Stimulated activated naive B cell treated with anti-CD40 and anti-IgM and Interleukin-4, amounts not matched to agents 10 μg/mL and 1 μg/mL and 100 μg/mL, for 72 hours (primary cell): ENCODE data around the gene RPGR.

Source experiments
- ATAC-seq, 2 donors: fragments of 150-1000 bp; cut with Tn5 transposase; replicated peaks; 2 replicates each; pipeline ENCODE4 v1.10.0; 2021; ENCODE audit warnings: moderate library complexity in 1 of 2
- DNase-seq: peaks from one replicate; pipeline ENCODE4 v3.0.0; 2021
- H3K27ac Mint-ChIP-seq: one replicate; pipeline ENCODE4 v1.8.0; 2022; ENCODE audit warnings: mild to moderate bottlenecking, mixed read lengths
- H3K27me3 Mint-ChIP-seq, 2 donors: one replicate each; pipeline ENCODE4 v1.8.0; 2022; ENCODE audit warnings: mixed read lengths in 2 of 2
- H3K36me3 Mint-ChIP-seq, 2 donors: one replicate each; pipeline ENCODE4 v1.8.0; 2022; ENCODE audit warnings: mixed read lengths in 2 of 2, mild to moderate bottlenecking in 1 of 2
- H3K4me1 Mint-ChIP-seq, 2 donors: one replicate each; pipeline ENCODE4 v1.8.0; 2022; ENCODE audit warnings: mixed read lengths in 2 of 2, mild to moderate bottlenecking in 1 of 2
- H3K4me3 Mint-ChIP-seq, 2 donors: one replicate each; pipeline ENCODE4 v1.8.0; 2022; ENCODE audit warnings: mild to moderate bottlenecking in 2 of 2, mixed read lengths in 2 of 2, moderate library complexity in 1 of 2
- H3K9me3 Mint-ChIP-seq, 2 donors: one replicate each; pipeline ENCODE4 v1.8.0; 2022; ENCODE audit warnings: mixed read lengths in 2 of 2, mild to moderate bottlenecking in 1 of 2

Gene RPGR, protein sequence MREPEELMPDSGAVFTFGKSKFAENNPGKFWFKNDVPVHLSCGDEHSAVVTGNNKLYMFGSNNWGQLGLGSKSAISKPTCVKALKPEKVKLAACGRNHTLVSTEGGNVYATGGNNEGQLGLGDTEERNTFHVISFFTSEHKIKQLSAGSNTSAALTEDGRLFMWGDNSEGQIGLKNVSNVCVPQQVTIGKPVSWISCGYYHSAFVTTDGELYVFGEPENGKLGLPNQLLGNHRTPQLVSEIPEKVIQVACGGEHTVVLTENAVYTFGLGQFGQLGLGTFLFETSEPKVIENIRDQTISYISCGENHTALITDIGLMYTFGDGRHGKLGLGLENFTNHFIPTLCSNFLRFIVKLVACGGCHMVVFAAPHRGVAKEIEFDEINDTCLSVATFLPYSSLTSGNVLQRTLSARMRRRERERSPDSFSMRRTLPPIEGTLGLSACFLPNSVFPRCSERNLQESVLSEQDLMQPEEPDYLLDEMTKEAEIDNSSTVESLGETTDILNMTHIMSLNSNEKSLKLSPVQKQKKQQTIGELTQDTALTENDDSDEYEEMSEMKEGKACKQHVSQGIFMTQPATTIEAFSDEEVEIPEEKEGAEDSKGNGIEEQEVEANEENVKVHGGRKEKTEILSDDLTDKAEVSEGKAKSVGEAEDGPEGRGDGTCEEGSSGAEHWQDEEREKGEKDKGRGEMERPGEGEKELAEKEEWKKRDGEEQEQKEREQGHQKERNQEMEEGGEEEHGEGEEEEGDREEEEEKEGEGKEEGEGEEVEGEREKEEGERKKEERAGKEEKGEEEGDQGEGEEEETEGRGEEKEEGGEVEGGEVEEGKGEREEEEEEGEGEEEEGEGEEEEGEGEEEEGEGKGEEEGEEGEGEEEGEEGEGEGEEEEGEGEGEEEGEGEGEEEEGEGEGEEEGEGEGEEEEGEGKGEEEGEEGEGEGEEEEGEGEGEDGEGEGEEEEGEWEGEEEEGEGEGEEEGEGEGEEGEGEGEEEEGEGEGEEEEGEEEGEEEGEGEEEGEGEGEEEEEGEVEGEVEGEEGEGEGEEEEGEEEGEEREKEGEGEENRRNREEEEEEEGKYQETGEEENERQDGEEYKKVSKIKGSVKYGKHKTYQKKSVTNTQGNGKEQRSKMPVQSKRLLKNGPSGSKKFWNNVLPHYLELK

DNA sequence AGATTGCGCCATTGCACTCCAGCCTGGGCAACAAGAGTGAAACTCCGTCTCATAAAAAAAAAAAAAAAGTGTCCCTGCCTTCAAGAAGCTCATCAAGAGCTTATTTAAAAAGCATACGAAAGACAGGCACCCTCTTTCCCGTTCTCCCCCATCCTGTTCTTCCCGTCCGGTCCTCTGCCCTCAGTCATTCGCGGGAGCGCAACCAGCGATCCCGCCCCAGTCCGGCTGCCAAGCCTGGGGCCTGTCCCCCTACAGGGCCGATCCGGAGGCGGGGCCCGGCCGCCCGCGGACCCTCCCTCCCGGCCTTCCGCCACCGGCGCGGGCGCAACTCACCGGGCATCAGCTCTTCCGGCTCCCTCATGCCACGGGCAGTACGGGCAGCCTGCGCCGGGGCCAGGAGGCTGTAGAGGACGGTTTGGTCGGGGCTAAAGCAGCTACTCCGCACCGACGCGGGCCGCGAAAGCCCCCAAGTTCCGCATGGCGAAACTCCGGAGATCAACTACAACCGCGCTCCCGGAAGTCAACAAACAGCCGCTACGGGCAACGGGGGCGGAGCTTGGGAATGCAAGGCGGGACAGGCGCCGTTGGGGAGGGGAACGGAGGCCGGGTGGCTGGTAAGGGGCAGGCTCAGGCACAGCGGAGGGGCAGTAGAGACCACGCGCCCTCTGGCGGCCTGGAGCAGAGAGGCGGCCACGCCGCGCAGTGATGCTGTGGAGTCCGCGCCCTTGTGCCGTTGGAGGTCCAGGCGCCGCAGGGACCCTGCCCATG is at the start of gene RPGR:
TSS of gene RPGR (minus strand) at position 503 of the 768 bp plus-strand sequence. CDS start at position 361, 142 bp downstream.
- H3K27ac Mint-ChIP-seq, result peak within 1 kb of the TSS; percentile 100
- DNase-seq, result peak; percentile 89
- peaks cover 0 to 3% of the 10 kb centered on the region in 2 donors for H3K36me3 Mint-ChIP-seq
- H3K4me3 Mint-ChIP-seq, result peak within 1 kb of the TSS; percentile 91 to 97
- H3K27me3 Mint-ChIP-seq, result no peaks in the 10 kb centered on the region
- peak; percentile 96 to 97 for ATAC-seq
- peaks cover 6 to 8% of the 10 kb centered on the region in 2 donors for H3K4me1 Mint-ChIP-seq
- no peaks in the 10 kb centered on the region for H3K9me3 Mint-ChIP-seq

DNA sequence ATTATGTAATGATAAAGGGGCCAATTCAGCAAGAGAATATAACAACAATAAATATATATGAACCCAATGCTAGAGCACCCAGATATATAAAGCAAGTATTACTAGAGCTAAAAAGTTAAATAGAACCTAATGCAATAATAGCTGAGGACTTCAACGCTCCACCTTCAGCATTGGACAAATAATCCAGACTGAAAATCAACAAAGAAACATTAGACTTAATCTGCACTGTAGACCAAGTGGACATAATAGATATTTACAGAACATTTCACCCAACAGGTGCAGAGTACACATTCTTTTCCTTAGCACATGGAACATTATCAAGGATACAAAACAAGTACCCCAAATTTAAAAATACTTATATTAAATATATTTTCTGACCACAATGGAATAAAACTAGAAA is 49.4 kb upstream of the RPGR start:
- ATAC-seq, result no peak
- Mint-ChIP-seq H3K36me3 (no peaks in the 10 kb centered on the region), H3K27me3 (peaks cover 11 to 14% of the 10 kb centered on the region in 2 donors), H3K4me1 (no peaks in the 10 kb centered on the region), H3K4me3 (no peak overlapping the region), H3K9me3 (peaks cover 0 to 3% of the 10 kb centered on the region in 2 donors), H3K27ac (no peak overlapping the region)
- no peak for DNase-seq

DNA sequence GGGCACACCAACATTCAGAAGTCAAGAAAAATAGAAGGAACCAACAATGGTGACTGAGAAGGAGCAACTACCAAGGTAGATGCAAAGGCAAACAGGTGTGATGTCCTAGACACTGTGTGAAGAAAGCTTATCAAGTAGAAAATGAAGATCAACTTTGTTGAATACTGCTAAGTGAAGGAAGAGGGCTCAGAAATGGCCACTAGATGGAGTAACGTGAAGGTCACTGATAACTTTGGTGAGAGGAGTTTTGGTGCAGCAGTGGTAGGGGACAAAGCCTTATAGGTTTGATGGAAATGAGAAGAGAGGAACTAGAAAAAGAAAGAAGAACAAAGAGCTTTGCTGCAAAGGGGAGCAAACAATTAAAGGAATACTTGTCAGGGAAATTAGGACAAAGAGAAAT is 48.6 kb upstream of the RPGR start:
- ATAC-seq (peak; percentile 46 to 55), DNase-seq (no peak)
- Mint-ChIP-seq H3K9me3 (peaks cover 0 to 3% of the 10 kb centered on the region in 2 donors), H3K36me3 (no peaks in the 10 kb centered on the region), H3K4me1 (no peaks in the 10 kb centered on the region), H3K27ac (no peak overlapping the region), H3K27me3 (peaks cover 11 to 14% of the 10 kb centered on the region in 2 donors), H3K4me3 (no peak overlapping the region)

DNA sequence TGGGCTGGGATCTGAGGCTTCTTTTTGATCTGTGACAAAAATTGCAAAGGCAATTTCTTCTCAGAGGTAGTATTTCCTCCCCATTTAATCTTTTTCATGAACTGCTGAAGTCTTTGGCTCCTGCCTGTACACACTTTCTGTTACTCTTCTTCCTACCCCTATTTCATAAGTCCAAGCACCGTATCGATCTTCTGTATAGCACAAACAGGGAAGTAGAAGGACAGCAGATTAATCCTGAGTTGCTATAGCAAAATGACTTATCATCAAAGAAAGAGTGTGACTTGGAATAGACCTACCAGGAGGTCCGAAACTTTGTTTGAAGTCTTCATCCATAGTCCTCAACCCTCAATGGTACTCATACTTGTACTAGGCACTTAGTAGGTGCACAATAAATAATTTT is 47.1 kb upstream of the RPGR start:
- no peak overlapping the region for H3K27ac Mint-ChIP-seq
- H3K9me3 Mint-ChIP-seq, result peaks cover 0 to 3% of the 10 kb centered on the region in 2 donors
- H3K36me3 Mint-ChIP-seq, result no peaks in the 10 kb centered on the region
- no peak for ATAC-seq
- H3K4me1 Mint-ChIP-seq, result no peaks in the 10 kb centered on the region
- peaks cover 11 to 20% of the 10 kb centered on the region in 2 donors for H3K27me3 Mint-ChIP-seq
- H3K4me3 Mint-ChIP-seq, result no peak overlapping the region
- no peak for DNase-seq

GRCh38 chrX:38371641-38372040 is 44.3 kb upstream of the RPGR start:
- Mint-ChIP-seq H3K36me3 (no peaks in the 10 kb centered on the region), H3K4me3 (no peak overlapping the region), H3K27me3 (peaks cover 0 to 12% of the 10 kb centered on the region in 2 donors), H3K9me3 (no peaks in the 10 kb centered on the region), H3K4me1 (no peaks in the 10 kb centered on the region), H3K27ac (no peak overlapping the region)
- DNase-seq (no peak), ATAC-seq (no peak)

DNA sequence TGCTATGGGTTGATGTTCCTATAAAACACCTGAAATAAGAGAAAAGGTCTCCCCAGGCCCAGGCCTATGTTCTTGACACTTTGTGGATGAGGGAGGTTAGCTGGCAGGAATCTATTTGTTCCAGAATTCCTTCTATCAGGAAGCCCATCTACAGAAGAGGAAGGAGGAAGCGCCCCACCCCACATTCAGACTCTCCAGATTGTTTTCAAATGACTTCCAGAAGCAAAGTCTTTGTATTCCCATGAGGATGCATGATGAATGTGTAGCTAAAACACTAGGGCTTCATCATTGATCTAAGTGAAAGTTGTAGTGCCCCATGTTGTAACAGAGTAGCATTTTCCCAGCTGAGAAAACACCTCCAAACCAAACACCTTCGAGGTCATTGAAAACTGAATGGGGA is 41.5 kb upstream of the RPGR start:
- Mint-ChIP-seq H3K27ac (no peak overlapping the region), H3K4me1 (no peaks in the 10 kb centered on the region), H3K4me3 (no peak overlapping the region), H3K36me3 (no peaks in the 10 kb centered on the region), H3K27me3 (peaks cover 0 to 16% of the 10 kb centered on the region in 2 donors), H3K9me3 (no peaks in the 10 kb centered on the region)
- no peak for ATAC-seq
- DNase-seq, result no peak

GRCh38 chrX:38365954-38366353 is 38.6 kb upstream of the RPGR start:
- ATAC-seq (no peak), DNase-seq (no peak)
- Mint-ChIP-seq H3K4me3 (no peak overlapping the region), H3K4me1 (no peaks in the 10 kb centered on the region), H3K9me3 (no peaks in the 10 kb centered on the region), H3K36me3 (no peaks in the 10 kb centered on the region), H3K27me3 (peaks cover 0 to 14% of the 10 kb centered on the region in 2 donors), H3K27ac (no peak overlapping the region)

DNA sequence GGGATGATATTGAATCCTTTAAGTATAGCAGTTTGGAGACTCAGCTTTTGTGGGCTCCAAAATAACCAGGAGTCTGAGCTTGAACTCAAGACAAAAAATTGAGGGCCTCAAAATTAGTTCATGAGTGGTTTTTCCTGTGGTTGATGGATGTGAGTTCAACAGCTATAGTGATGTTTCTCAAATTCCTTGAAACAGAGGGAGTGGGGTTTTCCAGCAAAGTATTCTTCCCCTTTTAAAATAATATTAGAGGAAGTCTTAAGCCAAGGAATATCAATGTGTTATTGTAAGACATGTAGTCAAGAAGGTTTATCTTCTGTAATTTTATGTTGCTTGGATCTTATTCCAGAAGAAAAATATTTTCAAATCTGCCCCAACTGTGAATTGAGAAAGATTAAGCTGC is 35.7 kb upstream of the RPGR start:
- H3K9me3 Mint-ChIP-seq, result no peaks in the 10 kb centered on the region
- H3K27me3 Mint-ChIP-seq, result peaks cover 0 to 8% of the 10 kb centered on the region in 2 donors
- no peak overlapping the region for H3K4me3 Mint-ChIP-seq
- H3K4me1 Mint-ChIP-seq, result no peaks in the 10 kb centered on the region
- DNase-seq (no peak), ATAC-seq (no peak)
- H3K36me3 Mint-ChIP-seq, result no peaks in the 10 kb centered on the region
- H3K27ac Mint-ChIP-seq, result no peak overlapping the region

- Mint-ChIP-seq H3K4me3 (no peak overlapping the region), H3K27me3 (peaks cover 0 to 4% of the 10 kb centered on the region in 2 donors), H3K27ac (no peak overlapping the region), H3K4me1 (no peaks in the 10 kb centered on the region), H3K36me3 (no peaks in the 10 kb centered on the region), H3K9me3 (no peaks in the 10 kb centered on the region)
- ATAC-seq (no peak), DNase-seq (no peak)
Observed at GRCh38 chrX:38357747-38358673, 30.7 kb upstream of the RPGR start.

DNA sequence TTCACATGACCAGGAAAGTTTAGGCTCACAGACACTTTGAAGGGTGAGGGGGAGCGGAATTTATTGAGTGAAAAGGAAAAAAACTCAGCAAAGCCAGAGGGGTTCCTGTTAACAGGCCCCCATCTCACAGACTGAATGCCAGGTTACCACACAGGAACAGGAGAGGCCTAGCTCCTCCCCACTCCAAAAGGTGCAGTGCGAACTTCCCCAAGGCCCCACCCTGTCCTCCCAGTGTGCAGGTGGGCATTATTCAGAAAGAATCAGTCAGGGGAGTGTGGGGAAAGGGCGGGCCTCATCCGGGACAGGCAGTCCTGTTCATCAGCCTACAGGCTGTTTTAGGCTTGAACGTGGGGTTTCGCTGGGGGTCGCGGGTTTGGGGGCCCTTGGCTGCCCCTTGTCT is 29.1 kb upstream of the RPGR start:
- H3K27me3 Mint-ChIP-seq, result no peaks in the 10 kb centered on the region
- no peaks in the 10 kb centered on the region for H3K4me1 Mint-ChIP-seq
- no peaks in the 10 kb centered on the region for H3K9me3 Mint-ChIP-seq
- ATAC-seq (no peak), DNase-seq (no peak)
- H3K36me3 Mint-ChIP-seq, result no peaks in the 10 kb centered on the region
- no peak overlapping the region for H3K4me3 Mint-ChIP-seq
- no peak overlapping the region for H3K27ac Mint-ChIP-seq

DNA sequence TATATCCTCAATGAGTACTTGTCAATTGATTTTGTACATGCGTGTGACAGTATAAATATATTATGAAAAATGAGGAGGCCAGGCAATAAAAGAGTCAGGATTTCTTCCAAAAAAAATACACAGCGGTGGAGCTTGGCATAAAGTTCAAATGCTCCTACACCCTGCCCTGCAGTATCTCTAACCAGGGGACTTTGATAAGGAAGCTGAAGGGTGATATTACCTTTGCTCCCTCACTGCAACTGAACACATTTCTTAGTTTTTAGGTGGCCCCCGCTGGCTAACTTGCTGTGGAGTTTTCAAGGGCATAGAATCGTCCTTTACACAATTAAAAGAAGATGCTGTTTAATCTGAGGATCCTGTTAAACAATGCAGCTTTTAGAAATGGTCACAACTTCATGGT is 25.1 kb upstream of the RPGR start, which contains the start of gene OTC:
TSS of gene OTC (plus strand) at position 243 of the 400 bp plus-strand sequence. CDS start at position 336, 93 bp downstream.
- H3K27me3 Mint-ChIP-seq, result peaks cover 6 to 9% of the 10 kb centered on the region in 2 donors
- H3K9me3 Mint-ChIP-seq, result no peaks in the 10 kb centered on the region
- H3K4me1 Mint-ChIP-seq, result no peaks in the 10 kb centered on the region
- no peaks in the 10 kb centered on the region for H3K36me3 Mint-ChIP-seq
- H3K27ac Mint-ChIP-seq, result no peak within 1 kb of the TSS
- DNase-seq (no peak), ATAC-seq (no peak)
- H3K4me3 Mint-ChIP-seq, result no peak within 1 kb of the TSS

DNA sequence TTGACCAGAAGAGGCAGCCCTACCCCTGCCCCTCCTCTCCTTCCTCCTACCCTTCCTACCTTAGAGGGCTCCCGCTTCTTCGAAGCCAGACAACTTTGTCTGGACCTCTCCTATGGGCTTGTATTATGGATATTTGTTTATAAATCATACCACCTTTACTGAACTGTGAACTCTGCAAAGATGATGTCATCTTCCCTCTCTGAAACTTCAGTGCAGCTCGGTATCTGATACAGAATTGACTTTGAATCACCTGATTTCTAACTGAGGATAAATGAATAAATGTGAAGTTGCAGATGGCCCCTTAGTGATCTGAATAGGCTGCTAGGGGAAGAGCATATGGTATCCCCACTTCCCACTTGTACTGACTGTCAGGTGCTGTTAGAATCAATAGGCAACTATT is 24.0 kb upstream of the RPGR start:
- Mint-ChIP-seq H3K4me3 (no peak overlapping the region), H3K27ac (no peak overlapping the region), H3K27me3 (peaks cover 6 to 9% of the 10 kb centered on the region in 2 donors), H3K36me3 (no peaks in the 10 kb centered on the region), H3K9me3 (no peaks in the 10 kb centered on the region), H3K4me1 (peaks cover 0 to 1% of the 10 kb centered on the region in 2 donors)
- ATAC-seq (no peak), DNase-seq (no peak)

DNA sequence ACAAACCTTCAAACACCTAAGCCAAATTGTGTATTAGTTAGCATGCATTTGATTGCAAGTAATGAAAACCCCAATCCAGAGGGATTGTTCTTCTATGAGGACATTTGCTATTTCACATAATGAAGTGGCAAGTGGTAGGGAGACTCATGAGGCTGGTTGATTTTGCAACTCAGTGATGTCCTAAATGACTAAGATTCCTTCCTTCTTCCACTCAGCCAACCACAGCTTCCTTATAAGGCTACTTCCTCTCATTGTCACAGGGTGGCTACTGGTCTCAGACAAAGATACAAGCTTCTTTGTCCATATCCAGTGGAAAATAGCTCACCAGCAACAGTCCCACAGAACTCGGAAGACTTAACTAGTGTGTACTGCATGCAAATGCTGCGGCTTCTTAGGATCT is 19.8 kb upstream of the RPGR start:
- DNase-seq, result no peak
- H3K4me3 Mint-ChIP-seq, result no peak overlapping the region
- no peaks in the 10 kb centered on the region for H3K9me3 Mint-ChIP-seq
- ATAC-seq, result peak; percentile 56 to 78
- peaks cover 0 to 1% of the 10 kb centered on the region in 2 donors for H3K4me1 Mint-ChIP-seq
- no peaks in the 10 kb centered on the region for H3K36me3 Mint-ChIP-seq
- H3K27me3 Mint-ChIP-seq, result peaks cover 6 to 14% of the 10 kb centered on the region in 2 donors
- H3K27ac Mint-ChIP-seq, result no peak overlapping the region
